WTC11 (cell line): ENCODE results near the gene ROS1. TPM values are rescaled to one million over a fixed set of nuclear protein-coding genes. Genes with fewer than 3 reads are reported as not detected.

ENCODE experiments used
- ATAC-seq: fragments of 200-7000 bp; cut with Tn5 transposase; 2 replicates; pipeline ENCODE4 v1.10.0; 2021; ENCODE audit warnings: mild to moderate bottlenecking, moderate library complexity
- CTCF ChIA-PET: fragments of 300-600 bp; sonication (Branson Sonifier 250); formaldehyde crosslinking; loops from one replicate; lab custom pipeline; 2021; ENCODE audit warnings: antibody characterized with exemption; lab: Charles Lee
- POLR2A ChIA-PET: fragments of 350-600 bp; sonication (Branson Sonifier 250); formaldehyde crosslinking; loops from one replicate; lab custom pipeline; 2021; ENCODE audit warnings: antibody characterized with exemption; lab: Charles Lee
- DNase-seq: peaks from one replicate; pipeline ENCODE4 v3.0.0; 2021; ENCODE audit warnings: low spot score
- H3K27ac Mint-ChIP-seq: 2 replicates; pipeline ENCODE4 v1.8.0; 2021; ENCODE audit warnings: mixed read lengths
- H3K27me3 Mint-ChIP-seq: 2 replicates; pipeline ENCODE4 v1.8.0; 2021; ENCODE audit warnings: low read depth, mild to moderate bottlenecking, moderate library complexity, mixed read lengths
- H3K36me3 Mint-ChIP-seq: 2 replicates; pipeline ENCODE4 v1.8.0; 2021; ENCODE audit warnings: mixed read lengths
- H3K4me1 Mint-ChIP-seq: 2 replicates; pipeline ENCODE4 v1.8.0; 2022; ENCODE audit warnings: mixed read lengths
- H3K4me3 Mint-ChIP-seq: 2 replicates; pipeline ENCODE4 v1.8.0; 2021; ENCODE audit warnings: mild to moderate bottlenecking, moderate library complexity, mixed read lengths
- H3K9me3 Mint-ChIP-seq: 2 replicates; pipeline ENCODE4 v1.8.0; 2021; ENCODE audit warnings: mixed read lengths
- ATF1 ChIP-seq: sonication (generic); formaldehyde crosslinking; IDR thresholded peaks from 2 replicates; pipeline ENCODE4 v1.8.1; 2023; ENCODE audit warnings: mild to moderate bottlenecking, moderate library complexity, missing genetic modification reagents
- ETV6 ChIP-seq: sonication (generic); formaldehyde crosslinking; IDR thresholded peaks from 2 replicates; pipeline ENCODE4 v1.8.1; 2022; ENCODE audit warnings: mild to moderate bottlenecking, missing genetic modification reagents
- IRF2 ChIP-seq: sonication (generic); formaldehyde crosslinking; IDR thresholded peaks from 2 replicates; pipeline ENCODE4 v1.8.0; 2022; ENCODE audit warnings: low read depth, missing genetic modification reagents, borderline replicate concordance
- NFATC4 ChIP-seq: fragments of 250-450 bp; sonication (Bioruptor Pico); IDR thresholded peaks from 2 replicates; pipeline ENCODE4 v1.9.0; 2021; ENCODE audit warnings: mild to moderate bottlenecking
- NFYB ChIP-seq: sonication (generic); formaldehyde crosslinking; conservative IDR thresholded peaks from 2 replicates; pipeline ENCODE4 v1.8.0; 2022; ENCODE audit warnings: low read depth, missing genetic modification reagents
- SOX15 ChIP-seq: fragments of 250-450 bp; sonication (Bioruptor Pico); IDR thresholded peaks from 2 replicates; pipeline ENCODE4 v1.9.0; 2021; ENCODE audit warnings: mild to moderate bottlenecking
- TEAD4 ChIP-seq: sonication (generic); formaldehyde crosslinking; IDR thresholded peaks from 2 replicates; pipeline ENCODE4 v1.8.0; 2022; ENCODE audit warnings: mild to moderate bottlenecking, missing genetic modification reagents
- ZNF219 ChIP-seq: sonication (generic); formaldehyde crosslinking; IDR thresholded peaks from 2 replicates; pipeline ENCODE4 v1.8.0; 2023; ENCODE audit warnings: missing genetic modification reagents, mild to moderate bottlenecking, borderline replicate concordance
- ZNF232 ChIP-seq: sonication (generic); formaldehyde crosslinking; IDR thresholded peaks from 2 replicates; pipeline ENCODE4 v1.8.0; 2022; ENCODE audit warnings: mild to moderate bottlenecking, missing genetic modification reagents
- ZNF671 ChIP-seq: fragments of 250-450 bp; sonication (Bioruptor Pico); IDR thresholded peaks from 2 replicates; pipeline ENCODE4 v1.8.0; 2021; ENCODE audit warnings: mild to moderate bottlenecking
- total RNA-seq: library from RNA; stranded (reverse); gene quantifications from 3 replicates; pipeline ENCODE4 v1.2.3, GENCODE V29; 2021
- TF ChIP-seq, protein P1 (sequence below): fragments of 250-450 bp; sonication (Bioruptor Pico); IDR thresholded peaks from 2 replicates; pipeline ENCODE4 v1.9.0; 2021; ENCODE audit warnings: moderate library complexity, mild to moderate bottlenecking, inconsistent platforms, borderline replicate concordance
- TF ChIP-seq, protein P2 (sequence below): fragments of 250-450 bp; sonication (Bioruptor Pico); IDR thresholded peaks from 2 replicates; pipeline ENCODE4 v1.9.0; 2021; ENCODE audit warnings: mild to moderate bottlenecking
- TF ChIP-seq, protein P3 (sequence below): sonication (generic); formaldehyde crosslinking; IDR thresholded peaks from 2 replicates; pipeline ENCODE4 v1.8.0; 2022; ENCODE audit warnings: mild to moderate bottlenecking, missing genetic modification reagents
- TF ChIP-seq, protein P4 (sequence below): fragments of 200-600 bp; IDR thresholded peaks from 2 replicates; pipeline ENCODE4 v1.8.0; 2022; ENCODE audit warnings: antibody characterized with exemption
- TF ChIP-seq, protein P5 (sequence below): sonication (generic); formaldehyde crosslinking; IDR thresholded peaks from 2 replicates; pipeline ENCODE4 v1.8.0; 2023; ENCODE audit warnings: missing genetic modification reagents, mild to moderate bottlenecking, borderline replicate concordance
- TF ChIP-seq, protein P6 (sequence below): fragments of 250-450 bp; sonication (Bioruptor Pico); IDR thresholded peaks from 2 replicates; pipeline ENCODE4 v1.8.0; 2021; ENCODE audit warnings: mild to moderate bottlenecking

Gene ROS1
- total RNA-seq, 1 experiment from 2014 or later, result 0.02 TPM

DNA sequence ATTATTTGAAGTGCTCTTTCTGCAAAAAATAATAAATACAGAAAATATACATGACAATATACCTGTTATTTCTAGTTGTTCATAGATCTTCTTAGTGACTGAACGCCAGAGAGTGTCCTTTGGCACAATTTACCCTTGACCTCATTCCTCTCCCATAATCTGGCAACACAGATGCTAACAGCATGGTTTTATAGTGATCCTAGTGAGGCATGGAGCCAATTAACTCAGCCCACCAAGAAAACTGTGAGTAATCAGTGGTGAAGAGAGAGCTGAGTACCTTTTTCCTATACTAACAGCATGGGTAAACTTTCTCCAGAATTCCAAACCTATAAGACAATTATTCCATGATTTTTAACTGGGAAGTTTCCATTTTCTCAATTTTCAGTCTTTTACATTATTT is 99.3 kb downstream of the ROS1 start:
- ChIA-PET POLR2A (no interaction called here), CTCF (no interaction called here)
- peaks cover 15% of the 10 kb centered on the region for H3K9me3 Mint-ChIP-seq
- DNase-seq (no peak), ATAC-seq (no peak)
- no peak overlapping the region for H3K4me3 Mint-ChIP-seq
- H3K4me1 Mint-ChIP-seq, result peaks cover 7% of the 10 kb centered on the region
- TF ChIP-seq, protein P1, sequence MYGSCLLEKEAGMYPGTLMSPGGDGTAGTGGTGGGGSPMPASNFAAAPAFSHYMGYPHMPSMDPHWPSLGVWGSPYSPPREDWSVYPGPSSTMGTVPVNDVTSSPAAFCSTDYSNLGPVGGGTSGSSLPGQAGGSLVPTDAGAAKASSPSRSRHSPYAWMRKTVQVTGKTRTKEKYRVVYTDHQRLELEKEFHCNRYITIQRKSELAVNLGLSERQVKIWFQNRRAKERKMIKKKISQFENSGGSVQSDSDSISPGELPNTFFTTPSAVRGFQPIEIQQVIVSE (CRISPR knock-in tag), result no peak
- TF ChIP-seq NFATC4 (CRISPR knock-in tag) (no peak), ATF1 (CRISPR knock-in tag) (no peak), SOX15 (no peak), ZNF232 (CRISPR knock-in tag) (no peak)
- TF ChIP-seq, protein P2, sequence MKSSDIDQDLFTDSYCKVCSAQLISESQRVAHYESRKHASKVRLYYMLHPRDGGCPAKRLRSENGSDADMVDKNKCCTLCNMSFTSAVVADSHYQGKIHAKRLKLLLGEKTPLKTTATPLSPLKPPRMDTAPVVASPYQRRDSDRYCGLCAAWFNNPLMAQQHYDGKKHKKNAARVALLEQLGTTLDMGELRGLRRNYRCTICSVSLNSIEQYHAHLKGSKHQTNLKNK (CRISPR knock-in tag), result no peak
- TF ChIP-seq, protein P3, sequence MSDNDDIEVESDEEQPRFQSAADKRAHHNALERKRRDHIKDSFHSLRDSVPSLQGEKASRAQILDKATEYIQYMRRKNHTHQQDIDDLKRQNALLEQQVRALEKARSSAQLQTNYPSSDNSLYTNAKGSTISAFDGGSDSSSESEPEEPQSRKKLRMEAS, result no peak
- H3K27ac Mint-ChIP-seq, result no peak overlapping the region
- H3K27me3 Mint-ChIP-seq, result peaks cover 5% of the 10 kb centered on the region; the same call in 1 of the 2 replicates
- H3K36me3 Mint-ChIP-seq, result no peaks in the 10 kb centered on the region

DNA sequence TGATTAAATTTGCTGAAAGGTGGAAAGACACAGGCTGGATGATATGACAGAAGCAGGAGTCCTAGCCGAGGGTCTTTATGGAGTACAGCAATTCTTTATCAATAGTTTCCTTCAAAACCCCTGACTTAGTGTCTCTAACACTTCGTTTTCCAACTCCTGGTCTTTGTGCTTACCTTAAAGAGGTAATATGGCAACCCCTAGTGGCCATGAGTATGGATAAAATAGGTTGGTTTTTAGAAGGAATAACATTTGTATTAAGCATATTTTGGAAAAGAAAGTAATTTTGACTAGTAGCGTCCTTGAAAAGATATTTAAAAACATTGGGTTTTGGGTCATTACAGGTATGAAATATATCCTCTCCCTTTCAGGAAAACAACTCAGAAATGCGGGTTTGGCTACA is 108.5 kb downstream of the ROS1 start:
- H3K4me3 Mint-ChIP-seq, result no peak overlapping the region
- ChIA-PET POLR2A (no interaction called here), CTCF (interaction anchor here (1.3 to 1.5 kb wide), 3 partner anchors 11 to 342 kb away, joined by 5 to 6 read pairs (median 5); no protein-coding TSS in a partner anchor)
- H3K27me3 Mint-ChIP-seq, result no peaks in the 10 kb centered on the region; the same call in 1 of the 2 replicates
- H3K9me3 Mint-ChIP-seq, result no peaks in the 10 kb centered on the region
- H3K27ac Mint-ChIP-seq, result no peak overlapping the region
- TF ChIP-seq, protein P4, sequence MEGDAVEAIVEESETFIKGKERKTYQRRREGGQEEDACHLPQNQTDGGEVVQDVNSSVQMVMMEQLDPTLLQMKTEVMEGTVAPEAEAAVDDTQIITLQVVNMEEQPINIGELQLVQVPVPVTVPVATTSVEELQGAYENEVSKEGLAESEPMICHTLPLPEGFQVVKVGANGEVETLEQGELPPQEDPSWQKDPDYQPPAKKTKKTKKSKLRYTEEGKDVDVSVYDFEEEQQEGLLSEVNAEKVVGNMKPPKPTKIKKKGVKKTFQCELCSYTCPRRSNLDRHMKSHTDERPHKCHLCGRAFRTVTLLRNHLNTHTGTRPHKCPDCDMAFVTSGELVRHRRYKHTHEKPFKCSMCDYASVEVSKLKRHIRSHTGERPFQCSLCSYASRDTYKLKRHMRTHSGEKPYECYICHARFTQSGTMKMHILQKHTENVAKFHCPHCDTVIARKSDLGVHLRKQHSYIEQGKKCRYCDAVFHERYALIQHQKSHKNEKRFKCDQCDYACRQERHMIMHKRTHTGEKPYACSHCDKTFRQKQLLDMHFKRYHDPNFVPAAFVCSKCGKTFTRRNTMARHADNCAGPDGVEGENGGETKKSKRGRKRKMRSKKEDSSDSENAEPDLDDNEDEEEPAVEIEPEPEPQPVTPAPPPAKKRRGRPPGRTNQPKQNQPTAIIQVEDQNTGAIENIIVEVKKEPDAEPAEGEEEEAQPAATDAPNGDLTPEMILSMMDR, result peak; percentile 20; the same call in 1 of the 2 replicates
- no peak for TF ChIP-seq ZNF219 (CRISPR knock-in tag)
- H3K4me1 Mint-ChIP-seq, result peaks cover 2% of the 10 kb centered on the region; the same call in 1 of the 2 replicates
- H3K36me3 Mint-ChIP-seq, result no peaks in the 10 kb centered on the region
- ATAC-seq (peak; percentile 86), DNase-seq (no peak)

DNA sequence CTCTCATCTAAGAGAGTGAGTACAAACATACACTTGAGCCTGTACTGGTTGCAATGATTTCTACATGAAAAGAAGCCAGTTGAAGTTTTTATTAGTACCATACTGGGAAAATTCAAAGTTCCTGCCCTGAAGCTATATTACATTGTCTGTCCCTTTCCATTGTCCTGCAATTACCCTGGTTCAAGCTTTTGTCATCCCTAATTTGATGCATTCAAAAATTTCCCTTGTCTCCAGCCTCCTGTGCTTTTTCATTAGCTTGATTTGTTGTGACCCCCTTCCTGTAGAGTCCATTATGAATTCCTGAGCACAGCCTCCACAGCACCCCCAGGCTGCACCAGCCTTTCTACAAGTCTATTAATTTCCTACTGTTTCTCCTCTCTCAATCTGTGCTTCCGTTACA is 114.0 kb downstream of the ROS1 start:
- no peaks in the 10 kb centered on the region; the same call in 1 of the 2 replicates for H3K27me3 Mint-ChIP-seq
- H3K9me3 Mint-ChIP-seq, result no peaks in the 10 kb centered on the region
- no peak overlapping the region for H3K27ac Mint-ChIP-seq
- CTCF ChIA-PET, result interaction anchor here (1.6 kb wide), 1 partner anchor 44 kb away, joined by 5 read pairs; no protein-coding TSS in a partner anchor
- no peak for TF ChIP-seq NFATC4 (CRISPR knock-in tag)
- TF ChIP-seq ETV6, result no peak
- no peak for TF ChIP-seq ZNF671 (CRISPR knock-in tag)
- no peak for TF ChIP-seq NFYB (CRISPR knock-in tag)
- TF ChIP-seq, protein P5, sequence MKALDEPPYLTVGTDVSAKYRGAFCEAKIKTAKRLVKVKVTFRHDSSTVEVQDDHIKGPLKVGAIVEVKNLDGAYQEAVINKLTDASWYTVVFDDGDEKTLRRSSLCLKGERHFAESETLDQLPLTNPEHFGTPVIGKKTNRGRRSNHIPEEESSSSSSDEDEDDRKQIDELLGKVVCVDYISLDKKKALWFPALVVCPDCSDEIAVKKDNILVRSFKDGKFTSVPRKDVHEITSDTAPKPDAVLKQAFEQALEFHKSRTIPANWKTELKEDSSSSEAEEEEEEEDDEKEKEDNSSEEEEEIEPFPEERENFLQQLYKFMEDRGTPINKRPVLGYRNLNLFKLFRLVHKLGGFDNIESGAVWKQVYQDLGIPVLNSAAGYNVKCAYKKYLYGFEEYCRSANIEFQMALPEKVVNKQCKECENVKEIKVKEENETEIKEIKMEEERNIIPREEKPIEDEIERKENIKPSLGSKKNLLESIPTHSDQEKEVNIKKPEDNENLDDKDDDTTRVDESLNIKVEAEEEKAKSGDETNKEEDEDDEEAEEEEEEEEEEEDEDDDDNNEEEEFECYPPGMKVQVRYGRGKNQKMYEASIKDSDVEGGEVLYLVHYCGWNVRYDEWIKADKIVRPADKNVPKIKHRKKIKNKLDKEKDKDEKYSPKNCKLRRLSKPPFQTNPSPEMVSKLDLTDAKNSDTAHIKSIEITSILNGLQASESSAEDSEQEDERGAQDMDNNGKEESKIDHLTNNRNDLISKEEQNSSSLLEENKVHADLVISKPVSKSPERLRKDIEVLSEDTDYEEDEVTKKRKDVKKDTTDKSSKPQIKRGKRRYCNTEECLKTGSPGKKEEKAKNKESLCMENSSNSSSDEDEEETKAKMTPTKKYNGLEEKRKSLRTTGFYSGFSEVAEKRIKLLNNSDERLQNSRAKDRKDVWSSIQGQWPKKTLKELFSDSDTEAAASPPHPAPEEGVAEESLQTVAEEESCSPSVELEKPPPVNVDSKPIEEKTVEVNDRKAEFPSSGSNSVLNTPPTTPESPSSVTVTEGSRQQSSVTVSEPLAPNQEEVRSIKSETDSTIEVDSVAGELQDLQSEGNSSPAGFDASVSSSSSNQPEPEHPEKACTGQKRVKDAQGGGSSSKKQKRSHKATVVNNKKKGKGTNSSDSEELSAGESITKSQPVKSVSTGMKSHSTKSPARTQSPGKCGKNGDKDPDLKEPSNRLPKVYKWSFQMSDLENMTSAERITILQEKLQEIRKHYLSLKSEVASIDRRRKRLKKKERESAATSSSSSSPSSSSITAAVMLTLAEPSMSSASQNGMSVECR, result no peak
- TF ChIP-seq, protein P6, sequence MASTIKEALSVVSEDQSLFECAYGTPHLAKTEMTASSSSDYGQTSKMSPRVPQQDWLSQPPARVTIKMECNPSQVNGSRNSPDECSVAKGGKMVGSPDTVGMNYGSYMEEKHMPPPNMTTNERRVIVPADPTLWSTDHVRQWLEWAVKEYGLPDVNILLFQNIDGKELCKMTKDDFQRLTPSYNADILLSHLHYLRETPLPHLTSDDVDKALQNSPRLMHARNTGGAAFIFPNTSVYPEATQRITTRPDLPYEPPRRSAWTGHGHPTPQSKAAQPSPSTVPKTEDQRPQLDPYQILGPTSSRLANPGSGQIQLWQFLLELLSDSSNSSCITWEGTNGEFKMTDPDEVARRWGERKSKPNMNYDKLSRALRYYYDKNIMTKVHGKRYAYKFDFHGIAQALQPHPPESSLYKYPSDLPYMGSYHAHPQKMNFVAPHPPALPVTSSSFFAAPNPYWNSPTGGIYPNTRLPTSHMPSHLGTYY (CRISPR knock-in tag), result no peak
- TF ChIP-seq IRF2 (CRISPR knock-in tag), result no peak
- TF ChIP-seq TEAD4, result no peak
- H3K4me3 Mint-ChIP-seq, result no peak overlapping the region
- no peak for DNase-seq
- peaks cover 8% of the 10 kb centered on the region; the same call in 1 of the 2 replicates for H3K4me1 Mint-ChIP-seq
- no peak for ATAC-seq
- POLR2A ChIA-PET, result no interaction called here
- no peaks in the 10 kb centered on the region for H3K36me3 Mint-ChIP-seq
